Trophoblast cell (in vitro differentiated cells and primary cell): Measurements from ENCODE around the gene CXCR5.

Experiments used
- DNase-seq, 2 donors: peaks; one replicate each; pipeline ENCODE4 v3.0.0-alpha.2; 2016
- H2AFZ ChIP-seq: 2 replicates; pipeline ENCODE4 v1.6.1; 2013; ENCODE audit warnings: low read length, moderate library complexity, mild to moderate bottlenecking; ENCODE audit not compliant: insufficient read depth, poor library complexity
- H2AK5ac ChIP-seq: 2 replicates; pipeline ENCODE4 v1.6.1; 2013; ENCODE audit warnings: mild to moderate bottlenecking, low read length
- H2BK120ac ChIP-seq: 2 replicates; pipeline ENCODE4 v1.6.1; 2013; ENCODE audit warnings: low read length, mild to moderate bottlenecking, moderate library complexity; ENCODE audit not compliant: insufficient read depth, poor library complexity
- H2BK12ac ChIP-seq: 2 replicates; pipeline ENCODE4 v1.6.1; 2013; ENCODE audit warnings: mild to moderate bottlenecking, low read length, moderate library complexity
- H2BK5ac ChIP-seq: 2 replicates; pipeline ENCODE4 v1.6.1; 2013; ENCODE audit warnings: low read length, low read depth, moderate library complexity, mild to moderate bottlenecking; ENCODE audit not compliant: poor library complexity
- H3K14ac ChIP-seq: 2 replicates; pipeline ENCODE4 v1.6.1; 2013; ENCODE audit warnings: mild to moderate bottlenecking, low read length
- H3K18ac ChIP-seq: 2 replicates; pipeline ENCODE4 v1.6.1; 2013; ENCODE audit warnings: mild to moderate bottlenecking, low read length
- H3K23ac ChIP-seq: 2 replicates; pipeline ENCODE4 v1.6.1; 2013; ENCODE audit warnings: low read length
- H3K27ac ChIP-seq: 2 replicates; pipeline ENCODE4 v1.5.1; 2013; ENCODE audit warnings: low read depth, mild to moderate bottlenecking, inconsistent platforms, low read length, moderate library complexity
- H3K27me3 ChIP-seq: 2 replicates; pipeline ENCODE4 v1.6.1; 2013; ENCODE audit warnings: inconsistent platforms, mild to moderate bottlenecking, low read length, moderate library complexity; ENCODE audit not compliant: insufficient read depth
- H3K36me3 ChIP-seq, 2 experiments: 1 replicate in 1 of 2; 2 replicates in 1 of 2; pipeline ENCODE4 v1.6.1; 2013; ENCODE audit warnings: low read length in 2 of 2, mild to moderate bottlenecking in 2 of 2, moderate library complexity in 1 of 2; ENCODE audit not compliant: insufficient read depth in 2 of 2, control insufficient read depth in 1 of 2
- H3K4ac ChIP-seq: 2 replicates; pipeline ENCODE4 v1.6.1; 2013; ENCODE audit warnings: low read depth, mild to moderate bottlenecking, low read length, moderate library complexity
- H3K4me1 ChIP-seq, 2 experiments: 1 replicate in 1 of 2; 2 replicates in 1 of 2; pipeline ENCODE4 v1.6.1; 2013; ENCODE audit warnings: low read length in 2 of 2, mild to moderate bottlenecking in 2 of 2, moderate library complexity in 1 of 2; ENCODE audit not compliant: insufficient read depth in 2 of 2, control insufficient read depth in 1 of 2
- H3K4me2 ChIP-seq: 2 replicates; pipeline ENCODE4 v1.6.1; 2013; ENCODE audit warnings: inconsistent platforms, mild to moderate bottlenecking, low read length, moderate library complexity
- H3K4me3 ChIP-seq: 2 replicates; pipeline ENCODE4 v1.5.1; 2013; ENCODE audit warnings: mild to moderate bottlenecking, low read depth, low read length, inconsistent platforms
- H3K79me1 ChIP-seq: one replicate; pipeline ENCODE4 v1.6.1; 2013; ENCODE audit warnings: low read length
- H3K79me2 ChIP-seq: 2 replicates; pipeline ENCODE4 v1.6.1; 2013; ENCODE audit warnings: low read length, mild to moderate bottlenecking; ENCODE audit not compliant: control insufficient read depth, insufficient read depth, poor library complexity
- H3K9ac ChIP-seq: 2 replicates; pipeline ENCODE4 v1.6.1; 2013; ENCODE audit warnings: mild to moderate bottlenecking, low read length
- H3K9me3 ChIP-seq: 2 replicates; pipeline ENCODE4 v1.6.1; 2013; ENCODE audit warnings: low read depth, mild to moderate bottlenecking, control low read depth, inconsistent platforms, low read length; ENCODE audit not compliant: insufficient read depth
- H4K12ac ChIP-seq: 2 replicates; pipeline ENCODE4 v1.6.1; 2013; ENCODE audit warnings: low read depth, mild to moderate bottlenecking, low read length, moderate library complexity
- H4K8ac ChIP-seq: 2 replicates; pipeline ENCODE4 v1.6.1; 2013; ENCODE audit warnings: low read depth, mild to moderate bottlenecking, low read length, moderate library complexity
- H4K91ac ChIP-seq: one replicate; pipeline ENCODE4 v1.6.1; 2013; ENCODE audit warnings: low read depth, mild to moderate bottlenecking, low read length, moderate library complexity
- WGBS: extraction: QIAGEN DNeasy Blood & Tissue Kit; methylation state at CpG from one replicate; pipeline ENCODE4 v1.1.7; 2013; ENCODE audit warnings: missing lambda C conversion rate; ENCODE audit not compliant: insufficient read length, insufficient coverage; ENCODE audit errors: extremely low coverage; 5-methylcytosine and 5-hydroxymethylcytosine counted together

The CXCR5 gene

DNA sequence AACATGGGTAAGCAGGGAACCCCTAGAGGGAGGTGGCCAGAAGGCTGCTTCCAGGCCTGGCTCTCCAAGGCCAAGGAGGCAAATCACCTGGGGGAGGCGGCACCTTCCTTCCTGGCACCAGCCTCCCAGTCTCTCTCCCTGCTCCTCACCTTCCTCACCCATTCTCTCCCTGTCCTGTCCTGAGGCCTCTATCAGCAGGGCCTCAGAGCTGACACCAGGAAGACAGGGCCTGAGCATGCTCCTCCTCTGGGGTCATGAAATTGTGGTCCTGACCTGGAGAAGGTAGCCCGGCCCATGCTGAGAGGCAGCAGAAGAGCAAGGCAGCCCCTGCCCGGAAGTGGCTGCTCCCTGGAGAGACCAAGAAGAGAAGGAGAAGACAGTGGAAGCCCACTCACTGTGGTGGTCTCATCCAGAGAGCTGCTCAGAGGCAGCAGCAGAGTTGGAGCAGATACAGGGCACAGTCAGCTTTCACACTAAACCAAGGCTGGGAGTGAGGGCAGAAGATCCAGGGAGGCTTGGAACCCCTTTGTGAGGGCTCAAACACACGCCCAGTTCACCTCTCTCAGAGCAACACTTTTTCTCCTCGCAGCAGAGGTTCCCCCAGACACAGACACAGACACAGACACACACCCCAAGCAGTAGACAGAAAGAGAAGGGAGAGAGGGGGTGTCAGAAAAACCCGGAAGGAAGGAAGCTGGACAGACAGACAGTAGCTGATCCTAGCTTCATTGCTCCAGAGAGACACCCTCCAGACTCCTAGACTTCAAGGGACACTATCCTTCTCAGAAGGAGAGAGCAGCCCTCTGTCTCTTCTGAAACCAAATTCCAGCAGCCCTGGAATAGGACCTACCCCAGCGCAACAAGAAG, 40.3 kb downstream of the CXCR5 start:
- Histone ChIP-seq H3K27ac (peak overlapping the region; percentile 99), H3K4me2 (peak overlapping the region; percentile 90), H3K9me3 (no peaks in the 10 kb centered on the region), H3K14ac (peak overlapping the region; percentile 83), H2BK5ac (peak overlapping the region; percentile 52), H3K36me3 (peaks cover 2 to 5% of the 10 kb centered on the region in 2 experiments), H3K9ac (peak overlapping the region; percentile 97), H2AFZ (peak overlapping the region; percentile 12), H3K79me2 (peaks cover 56% of the 10 kb centered on the region), H3K4ac (peak overlapping the region; percentile 99), H3K4me1 (peaks cover 42 to 52% of the 10 kb centered on the region in 2 experiments), H3K18ac (peak overlapping the region; percentile 81), H2AK5ac (peak overlapping the region; percentile 2), H4K8ac (peak overlapping the region; percentile 18), H3K79me1 (peaks cover 67% of the 10 kb centered on the region), H3K4me3 (peak overlapping the region; percentile 99), H3K27me3 (no peaks in the 10 kb centered on the region), H4K91ac (peak overlapping the region; percentile 72), H3K23ac (no peak overlapping the region), H2BK120ac (peak overlapping the region; percentile 23), H2BK12ac (peak overlapping the region; percentile 20), H4K12ac (peak overlapping the region; percentile 19)
- WGBS, result no CpG with 5 or more reads among the region's 7 CpGs
- peak in 1 of 2 donors; percentile 48 for DNase-seq

DNA sequence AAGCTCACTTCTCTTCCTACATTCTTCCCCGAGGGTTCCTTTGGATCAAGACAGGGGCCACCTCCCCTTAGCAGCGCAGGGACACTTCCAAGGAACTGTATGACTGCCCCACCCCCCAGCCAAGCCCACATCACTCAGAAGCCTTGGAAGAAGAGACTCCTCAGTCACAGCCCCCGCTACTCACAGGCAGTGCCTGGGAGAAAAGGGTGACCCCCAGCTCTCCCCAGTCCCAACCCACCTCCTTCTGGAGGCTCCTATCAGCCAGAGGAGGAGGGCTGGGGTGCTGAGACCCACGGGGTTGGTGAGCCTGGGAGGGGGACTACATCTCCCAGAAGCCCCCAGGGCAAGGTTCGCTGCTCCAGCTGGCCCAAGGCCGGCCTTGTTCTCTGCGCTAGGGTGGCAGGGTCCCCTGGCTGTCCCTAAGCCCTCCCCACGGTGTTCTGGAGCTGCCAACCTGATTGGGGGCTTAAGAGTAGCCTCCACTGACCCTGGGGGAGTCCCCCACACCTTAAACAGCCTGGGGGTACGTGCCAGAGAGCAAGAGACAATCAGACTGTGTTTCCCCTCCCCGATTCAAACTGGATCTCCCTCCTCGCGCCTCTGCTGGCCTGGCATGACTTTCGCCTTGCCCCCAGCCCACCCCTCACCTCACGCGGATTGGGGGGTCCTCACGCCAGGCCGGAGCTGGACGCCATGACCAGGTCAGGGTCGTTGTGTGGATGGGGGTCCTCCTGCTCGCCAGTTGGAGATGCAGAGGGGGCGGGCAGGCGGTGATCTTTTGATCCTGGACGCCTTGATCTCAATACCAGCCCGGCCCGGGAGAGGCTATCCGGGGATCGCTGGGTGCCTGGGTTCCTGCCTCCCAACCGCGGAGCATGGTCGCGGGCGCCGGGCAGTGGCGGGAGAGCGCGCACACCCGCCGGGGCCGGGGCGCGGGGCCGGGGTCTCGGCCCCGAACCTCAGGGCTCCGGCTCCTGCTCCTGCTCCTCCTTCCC, 41.2 kb downstream of the CXCR5 start:
- Histone ChIP-seq H3K79me2 (peaks cover 51% of the 10 kb centered on the region), H2AFZ (no peak overlapping the region), H3K27me3 (no peaks in the 10 kb centered on the region), H4K12ac (peak overlapping the region; percentile 46), H3K79me1 (peaks cover 65% of the 10 kb centered on the region), H3K18ac (peak overlapping the region; percentile 81), H3K27ac (peak overlapping the region; percentile 99), H3K9ac (peak overlapping the region; percentile 97), H4K91ac (peak overlapping the region; percentile 72), H3K4me3 (peak overlapping the region; percentile 99), H3K14ac (peak overlapping the region; percentile 83), H3K4me2 (peak overlapping the region; percentile 90), H2AK5ac (peak overlapping the region; percentile 67), H3K4me1 (peaks cover 32 to 43% of the 10 kb centered on the region in 2 experiments), H4K8ac (peak overlapping the region; percentile 18), H2BK5ac (peak overlapping the region; percentile 52), H3K23ac (no peak overlapping the region), H3K36me3 (peaks cover 2 to 5% of the 10 kb centered on the region in 2 experiments), H3K9me3 (no peaks in the 10 kb centered on the region), H3K4ac (peak overlapping the region; percentile 99), H2BK120ac (peak overlapping the region; percentile 64), H2BK12ac (peak overlapping the region; percentile 20)
- no CpG with 5 or more reads among the region's 45 CpGs for WGBS
- DNase-seq, result peak in 1 of 2 donors; percentile 43

DNA sequence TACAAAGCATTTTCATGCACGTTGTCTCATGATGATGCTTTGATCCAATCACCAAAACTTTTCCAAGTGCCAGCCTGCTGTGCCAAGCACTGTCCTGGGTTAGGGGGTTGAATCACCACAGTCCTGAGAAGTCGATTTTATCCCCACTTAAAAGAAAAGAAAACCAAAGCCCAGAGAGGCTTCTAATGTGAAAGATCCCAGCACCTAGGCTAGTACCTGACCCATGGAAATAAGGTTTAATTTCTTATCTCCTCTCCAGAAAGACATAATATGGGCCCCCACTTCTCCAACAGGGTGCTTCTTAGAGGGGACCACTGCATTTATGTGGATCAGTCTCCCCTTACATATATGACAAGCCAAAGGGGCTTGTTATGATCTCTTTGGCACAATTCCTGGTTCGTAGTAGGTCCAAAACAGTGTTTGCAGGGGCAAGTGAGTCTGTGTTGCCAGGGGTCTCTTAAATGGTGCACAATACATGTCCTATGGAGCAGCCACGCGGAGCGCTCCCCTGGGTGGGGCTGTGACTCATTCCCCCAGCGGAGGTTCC, 43.9 kb downstream of the CXCR5 start:
- DNase-seq, result no peak
- Histone ChIP-seq H3K79me2 (peaks cover 33% of the 10 kb centered on the region), H3K79me1 (peaks cover 44% of the 10 kb centered on the region), H3K4me2 (peak overlapping the region; percentile 98), H3K18ac (no peak overlapping the region), H3K23ac (no peak overlapping the region), H2BK5ac (no peak overlapping the region), H2BK120ac (no peak overlapping the region), H2BK12ac (peak overlapping the region; percentile 17), H3K9me3 (peaks cover 2% of the 10 kb centered on the region), H4K12ac (no peak overlapping the region), H2AFZ (no peak overlapping the region), H4K91ac (peak overlapping the region; percentile 11), H3K4ac (no peak overlapping the region), H2AK5ac (no peak overlapping the region), H3K4me1 (peaks cover 10 to 22% of the 10 kb centered on the region in 2 experiments), H3K27ac (peak overlapping the region; percentile 20), H3K14ac (no peak overlapping the region), H3K4me3 (no peak overlapping the region), H3K36me3 (peaks cover 0 to 2% of the 10 kb centered on the region in 2 experiments), H3K27me3 (no peaks in the 10 kb centered on the region), H4K8ac (no peak overlapping the region), H3K9ac (no peak overlapping the region)
- WGBS, result no CpG with 5 or more reads among the region's 7 CpGs
